NCI-H460 (cell line): ENCODE results near the gene LIMK1. TPM values are rescaled to one million over a fixed set of nuclear protein-coding genes. Genes with fewer than 3 reads are reported as not detected.
"Not testable (repeated sequence)": the region's sequence is repeated elsewhere in the genome, so short reads cannot be mapped to it uniquely, and the experiment has no call there.

ENCODE experiments used
- DNase-seq: peaks from one replicate; pipeline ENCODE4 v3.0.0-alpha.2; 2016; ENCODE audit warnings: low read depth; ENCODE audit errors: extremely low read depth
- total RNA-seq: library from RNA; depleted of rRNA; stranded (reverse); fragments of >200 nt; shearing (Covaris generic); gene quantifications from 2 replicates; pipeline ENCODE4 v1.2.3, GENCODE V29; 2014

LIMK1 gene
- total RNA-seq, 1 experiment from 2014 or later = 24.3 TPM

GRCh38 chr7:74119831-74120230, 36.2 kb downstream of the LIMK1 start:
- DNase-seq = no peak

GRCh38 chr7:74121401-74122249, 38.0 kb downstream of the LIMK1 start:
- DNase-seq = no peak

- not testable (repeated sequence) for DNase-seq
These were observed 40.3 kb downstream of the LIMK1 start for GRCh38 chr7:74123892-74124291.

GRCh38 chr7:74126220-74126880, 42.7 kb downstream of the LIMK1 start:
- no peak for DNase-seq

- no peak for DNase-seq
These were observed 46.3 kb downstream of the LIMK1 start for GRCh38 chr7:74129887-74130286.

GRCh38 chr7:74130518-74130917, 46.9 kb downstream of the LIMK1 start:
- no peak for DNase-seq

- DNase-seq = no peak
These were observed 50.6 kb downstream of the LIMK1 start for GRCh38 chr7:74134117-74134620.

GRCh38 chr7:74138334-74138867, 54.8 kb downstream of the LIMK1 start:
- DNase-seq = no peak

GRCh38 chr7:74138945-74139843, 55.6 kb downstream of the LIMK1 start:
- DNase-seq = no peak

- DNase-seq = no peak
These were observed 58.1 kb downstream of the LIMK1 start for GRCh38 chr7:74141705-74142104.

GRCh38 chr7:74143383-74143782, 59.8 kb downstream of the LIMK1 start:
- DNase-seq = no peak

- no peak for DNase-seq
These were observed 64.9 kb downstream of the LIMK1 start for GRCh38 chr7:74148491-74148890.

GRCh38 chr7:74149071-74149470, 65.5 kb downstream of the LIMK1 start:
- no peak for DNase-seq

GRCh38 chr7:74149603-74150002, 66.0 kb downstream of the LIMK1 start:
- no peak for DNase-seq

GRCh38 chr7:74153736-74154135, 70.1 kb downstream of the LIMK1 start:
- DNase-seq = no peak

GRCh38 chr7:74155810-74156395, 72.3 kb downstream of the LIMK1 start:
- DNase-seq = no peak

- DNase-seq = no peak
These were observed 74.0 kb downstream of the LIMK1 start for GRCh38 chr7:74157605-74158004.

GRCh38 chr7:74164985-74165456, 81.4 kb downstream of the LIMK1 start:
- DNase-seq = no peak

GRCh38 chr7:74165867-74166593, 82.4 kb downstream of the LIMK1 start:
- no peak for DNase-seq
